Right lobe of liver (tissue), 6 donors: ENCODE results near the gene DTNB. TPM values are rescaled to one million over a fixed set of nuclear protein-coding genes. Genes with fewer than 3 reads are reported as not detected.

Experiments used
- ATAC-seq, 4 donors: fragments of 200-7000 bp; cut with Tn5 transposase; one replicate each; pipeline ENCODE4 v1.9.1; 2020; ENCODE audit warnings: mild to moderate bottlenecking in 4 of 4, moderate library complexity in 4 of 4
- DNase-seq, 3 donors: peaks; one replicate each; pipeline ENCODE4 v3.0.0-alpha.2; 2020
- H3K27ac ChIP-seq, 3 donors: fragments of 200-600 bp; one replicate each; pipeline ENCODE4 v1.8.0; 2022
- H3K27me3 ChIP-seq, 2 donors: fragments of 200-600 bp; one replicate each; pipeline ENCODE4 v1.8.0; 2022
- H3K36me3 ChIP-seq, 4 donors: fragments of 200-600 bp; sonication (generic) in 1 of 4; one replicate each; pipeline versions ENCODE4 v1.5.1 to v1.8.0; 2017 to 2022; ENCODE audit warnings: control low read depth in 1 of 4
- H3K4me1 ChIP-seq, 4 donors: fragments of 200-600 bp; sonication (generic) in 1 of 4; one replicate each; pipeline versions ENCODE4 v1.5.1 to v1.8.0; 2017 to 2022; ENCODE audit warnings: control low read depth in 1 of 4
- H3K4me3 ChIP-seq, 3 donors: fragments of 200-600 bp; one replicate each; pipeline ENCODE4 v1.8.0; 2022
- H3K9me3 ChIP-seq, 4 donors: fragments of 200-600 bp; sonication (generic) in 1 of 4; one replicate each; pipeline versions ENCODE4 v1.5.1 to v1.8.0; 2017 to 2022; ENCODE audit warnings: control low read depth in 1 of 4
- CTCF ChIP-seq, 4 donors: fragments of 200-600 bp in 3 of 4; fragments of 450-650 bp in 1 of 4; IDR thresholded peaks; one replicate each; pipeline versions ENCODE4 v1.5.1 to v1.8.0; 2016 to 2022; ENCODE audit warnings: antibody characterized with exemption in 4 of 4, mild to moderate bottlenecking in 2 of 4
- POLR2A ChIP-seq: fragments of 450-650 bp; IDR thresholded peaks from one replicate; pipeline ENCODE4 v1.6.1; 2017; ENCODE audit warnings: antibody characterized with exemption, mild to moderate bottlenecking
- WGBS: methylation state at CpG from one replicate; pipeline ENCODE4 v1.1.6; 2018; ENCODE audit warnings: low coverage, low lambda C conversion rate; ENCODE audit not compliant: insufficient coverage; ENCODE audit errors: missing lambda C conversion rate; 5-methylcytosine and 5-hydroxymethylcytosine counted together
- intact Hi-C, 2 donors: fragments of 100-400 bp; cut with DNase I; formaldehyde crosslinking; loops; one replicate each; pipeline versions ENCODE4 v1.11.2 to v1.14.1; 2022
- total RNA-seq, 6 experiments: library from RNA; depleted of rRNA in 2 of 6; stranded (reverse); fragments of >200 nt in 2 of 6; fragmentation: NEBNext Ultra II Directional in 3 of 6; extraction: Animal tissue kit (Norgen Biotek cat#: 25700) in 3 of 6; gene quantifications; one replicate each; pipeline versions ENCODE4 v1.1.0 to v1.2.4, GENCODE V29; 2016 to 2023
- donor health status: DM: no; HTN: yes; CAD: no.
- donor health status: DM: no; HTN: no; CAD: no.
- donor health status: DM: no; HTN: no; CAD: no.
- donor health status: DM: no; HTN: yes; CAD: no.
- donor health status: DM: no; HTN: yes; CAD: no.

The DTNB gene
- total RNA-seq, 6 experiments from 2014 or later = 7.0 to 10.3 (median 8.8) TPM

GRCh38 chr2:25398534-25398933, 274.8 kb downstream of the DTNB start:
- no peak for TF ChIP-seq POLR2A
- Histone ChIP-seq H3K36me3 (no peaks in the 10 kb centered on the region), H3K4me3 (no peak overlapping the region), H3K27ac (no peak overlapping the region), H3K4me1 (peaks cover 0 to 5% (median 0%) of the 10 kb centered on the region in 4 donors), H3K27me3 (no peaks in the 10 kb centered on the region), H3K9me3 (no peaks in the 10 kb centered on the region)
- intact Hi-C loops = no loop called here
- DNase-seq (no peak), ATAC-seq (no peak)
- WGBS = no CpG with 5 or more reads among the region's 4 CpGs

- no peak overlapping the region for H3K4me3 ChIP-seq
- H3K27ac ChIP-seq = no peak overlapping the region
- H3K4me1 ChIP-seq = peaks cover 0 to 5% (median 0%) of the 10 kb centered on the region in 4 donors
- ATAC-seq (no peak), DNase-seq (no peak)
- intact Hi-C loops = no loop called here
- H3K36me3 ChIP-seq = no peaks in the 10 kb centered on the region
- H3K9me3 ChIP-seq = no peaks in the 10 kb centered on the region
- 100% methylated on average over 1 of the region's 4 CpGs for WGBS
- H3K27me3 ChIP-seq = no peaks in the 10 kb centered on the region
- TF ChIP-seq CTCF (IDR thresholded peaks at IDR 0.05) (no peak), POLR2A (no peak)
Measured at GRCh38 chr2:25397777-25398176, 275.6 kb downstream of the DTNB start.

GRCh38 chr2:25389161-25389560, 284.2 kb downstream of the DTNB start:
- H3K27ac ChIP-seq = no peak overlapping the region
- ATAC-seq (no peak), DNase-seq (no peak)
- WGBS = 94% methylated on average over 6 of the region's 9 CpGs
- intact Hi-C loops = no loop called here
- TF ChIP-seq POLR2A (no peak), CTCF (IDR thresholded peaks at IDR 0.05) (no peak)
- H3K4me1 ChIP-seq = no peaks in the 10 kb centered on the region
- no peaks in the 10 kb centered on the region for H3K9me3 ChIP-seq
- H3K27me3 ChIP-seq = no peaks in the 10 kb centered on the region
- no peak overlapping the region for H3K4me3 ChIP-seq
- H3K36me3 ChIP-seq = no peaks in the 10 kb centered on the region

- DNase-seq = no peak
- no peak overlapping the region for H3K27ac ChIP-seq
- no peak overlapping the region for H3K4me3 ChIP-seq
- H3K27me3 ChIP-seq = no peaks in the 10 kb centered on the region
- no peak for ATAC-seq
- no peaks in the 10 kb centered on the region for H3K9me3 ChIP-seq
- no peaks in the 10 kb centered on the region for H3K36me3 ChIP-seq
- 100% methylated on average over 1 of the region's 6 CpGs for WGBS
- TF ChIP-seq CTCF (IDR thresholded peaks at IDR 0.05) = no peak
- no peaks in the 10 kb centered on the region for H3K4me1 ChIP-seq
- intact Hi-C loops = no loop called here
Measured at GRCh38 chr2:25388491-25388890, 284.9 kb downstream of the DTNB start.

- no peaks in the 10 kb centered on the region for H3K4me1 ChIP-seq
- H3K4me3 ChIP-seq = no peak overlapping the region
- H3K27ac ChIP-seq = no peak overlapping the region
- H3K27me3 ChIP-seq = no peaks in the 10 kb centered on the region
- DNase-seq (no peak), ATAC-seq (no peak)
- WGBS = 91% methylated on average over 16 of the region's 17 CpGs
- intact Hi-C loops = no loop called here
- H3K36me3 ChIP-seq = no peaks in the 10 kb centered on the region
- no peaks in the 10 kb centered on the region for H3K9me3 ChIP-seq
- TF ChIP-seq CTCF (IDR thresholded peaks at IDR 0.05) = no peak
- TF ChIP-seq POLR2A = no peak
Measured at GRCh38 chr2:25387876-25388449, 285.4 kb downstream of the DTNB start.
